ENCODE measurements around the gene DSCAML1.
"Not testable (repeated sequence)": the region's sequence is repeated elsewhere in the genome, so short reads cannot be mapped to it uniquely, and the experiment has no call there.

DSCAML1 gene

DNA sequence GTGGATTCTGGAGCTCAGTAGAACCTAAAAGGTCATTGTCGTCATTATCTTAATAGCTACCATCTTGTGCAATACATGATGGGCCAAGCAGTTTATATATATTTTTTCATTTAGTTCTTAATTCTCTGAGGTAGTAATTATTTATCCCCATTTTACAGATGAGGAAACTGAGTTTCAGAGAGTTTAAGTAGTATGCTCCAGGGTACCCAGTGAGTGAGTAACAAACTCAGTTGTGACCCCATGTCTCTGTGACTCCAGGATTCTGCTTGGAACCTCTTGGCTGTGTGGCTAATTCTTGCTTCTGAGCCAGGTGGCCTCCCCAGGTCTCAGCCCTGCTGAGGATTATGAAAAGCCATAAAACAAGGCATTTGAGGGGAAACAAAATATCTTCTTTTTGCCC lies 386.8 kb downstream of the DSCAML1 start:
- DNase-seq (ENCODE audit: low read depth in 2 of 2), result no peak

DNA sequence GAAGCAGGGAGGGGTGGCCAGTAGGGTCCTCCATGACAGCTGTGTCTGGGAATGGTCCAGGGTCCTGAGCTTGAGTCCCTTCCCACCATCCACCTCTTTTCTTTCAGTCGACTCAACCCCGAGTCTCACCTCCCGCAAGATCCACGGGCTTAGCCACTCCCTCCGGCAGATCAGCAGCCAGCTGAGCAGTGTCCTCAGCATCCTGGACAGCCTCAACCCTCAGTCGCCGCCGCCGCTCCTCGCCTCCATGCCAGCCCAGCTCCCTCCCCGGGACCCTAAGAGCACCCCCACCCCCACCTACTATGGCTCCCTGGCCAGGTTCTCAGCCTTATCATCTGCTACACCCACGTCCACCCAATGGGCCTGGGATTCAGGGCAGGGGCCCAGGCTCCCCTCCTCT lies 387.5 kb downstream of the DSCAML1 start:
- DNase-seq (ENCODE audit: low read depth in 2 of 2), result no peak

- no peak for DNase-seq (ENCODE audit: low read depth in 2 of 2)
These were observed 388.7 kb downstream of the DSCAML1 start for GRCh38 chr11:117408356-117408755.

GRCh38 chr11:117407016-117407415 lies 390.0 kb downstream of the DSCAML1 start:
- no peak for DNase-seq (ENCODE audit: low read depth in 2 of 2)

DNA sequence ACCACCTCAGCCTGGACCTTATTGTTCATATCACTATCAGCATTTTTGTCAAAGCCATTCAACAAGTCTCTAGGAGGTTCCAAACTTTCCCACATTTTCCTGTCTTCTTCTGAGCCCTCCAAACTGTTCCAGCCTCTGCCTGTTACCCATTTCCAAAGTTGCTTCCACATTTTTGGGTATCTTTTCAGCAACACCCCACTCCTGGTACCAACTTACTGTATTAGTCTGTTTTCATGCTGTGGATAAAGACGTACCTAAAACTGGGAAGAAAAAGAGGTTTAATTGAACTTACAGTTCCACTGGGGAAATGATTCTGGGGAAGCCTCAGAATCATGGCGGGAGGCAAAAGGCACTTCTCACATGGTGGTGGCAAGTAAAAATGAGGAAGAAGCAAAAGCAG lies 391.1 kb downstream of the DSCAML1 start:
- not testable (repeated sequence) for DNase-seq (ENCODE audit: low read depth in 2 of 2)

DNA sequence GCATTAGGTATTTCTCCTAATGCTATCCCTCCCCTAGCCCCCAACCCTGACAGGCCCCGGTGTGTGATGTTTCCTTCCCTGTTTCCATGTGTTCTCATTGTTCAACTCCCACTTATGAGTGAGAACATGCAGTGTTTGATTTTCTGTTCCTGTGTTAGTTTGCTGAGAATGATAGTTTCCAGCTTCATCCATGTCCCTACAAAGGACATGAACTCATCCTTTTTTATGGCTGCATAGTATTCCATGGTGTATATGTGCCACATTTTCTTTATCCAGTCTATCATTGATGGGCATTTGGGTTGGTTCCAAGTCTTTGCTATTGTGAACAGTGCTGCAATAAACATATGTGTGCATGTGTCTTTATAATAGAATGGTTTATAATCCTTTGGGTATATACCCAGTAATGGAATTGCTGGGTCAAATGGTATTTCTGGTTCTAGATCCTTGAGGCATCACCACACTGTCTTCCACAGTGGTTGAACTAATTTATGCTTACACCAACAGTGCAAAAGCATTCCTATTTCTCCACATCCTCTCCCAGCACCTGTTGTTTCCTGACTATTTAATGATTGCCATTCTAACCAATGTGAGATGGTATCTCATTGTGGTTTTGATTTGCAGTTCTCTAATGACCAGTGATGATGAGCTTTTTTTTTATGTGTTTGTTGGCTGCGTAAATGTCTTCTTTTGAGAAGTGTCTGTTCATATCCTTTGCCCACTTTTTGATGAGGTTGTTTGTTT lies 397.7 kb downstream of the DSCAML1 start:
- DNase-seq (ENCODE audit: low read depth in 2 of 2), result not testable (repeated sequence)

- not testable (repeated sequence) for DNase-seq (ENCODE audit: low read depth in 2 of 2)
These were observed 398.4 kb downstream of the DSCAML1 start for GRCh38 chr11:117398618-117399017.

DNA sequence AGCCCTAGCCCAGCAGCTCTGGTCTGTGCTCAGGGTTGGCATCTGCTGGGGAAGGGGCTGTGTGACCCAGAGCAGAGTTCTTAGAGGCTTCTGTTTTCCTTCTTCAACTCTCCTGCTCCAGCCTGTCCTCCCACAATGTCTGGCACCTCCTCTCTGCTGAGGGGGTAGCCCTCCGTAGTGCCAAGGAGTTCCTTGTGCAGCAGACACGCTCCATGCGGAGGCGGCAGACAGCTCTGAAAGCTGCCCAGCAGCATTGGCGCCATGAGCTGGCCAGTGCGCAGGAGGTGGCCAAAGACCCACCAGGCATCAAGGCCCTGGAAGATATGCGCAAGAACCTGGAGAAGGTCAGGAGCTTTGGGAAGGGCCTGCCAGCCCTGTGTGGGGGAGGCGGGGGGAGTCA lies 400.0 kb downstream of the DSCAML1 start:
- no peak for DNase-seq (ENCODE audit: low read depth in 2 of 2)

DNA sequence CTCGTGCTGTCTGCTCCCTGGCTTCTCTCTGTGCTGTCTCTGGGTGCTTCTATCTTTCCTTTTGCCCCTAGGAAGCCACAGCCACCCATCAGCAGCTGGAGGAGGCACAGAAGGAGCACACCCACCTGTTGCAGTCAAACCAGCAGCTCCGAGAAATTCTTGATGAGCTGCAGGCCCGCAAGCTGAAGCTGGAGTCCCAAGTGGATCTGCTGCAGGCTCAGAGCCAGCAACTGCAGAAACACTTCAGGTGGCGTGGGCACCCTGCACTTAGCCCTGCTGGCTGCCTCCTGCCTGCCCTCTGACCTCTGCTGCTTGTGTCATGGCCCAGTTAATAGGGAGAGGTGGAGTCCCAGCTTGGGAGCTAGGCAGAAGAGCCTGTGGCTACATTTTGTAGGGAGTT lies 401.5 kb downstream of the DSCAML1 start:
- no peak for DNase-seq (ENCODE audit: low read depth in 2 of 2)

GRCh38 chr11:117394221-117394925 lies 402.6 kb downstream of the DSCAML1 start:
- DNase-seq (ENCODE audit: low read depth in 2 of 2), result no peak

- DNase-seq (ENCODE audit: low read depth in 2 of 2), result no peak
These were observed 404.0 kb downstream of the DSCAML1 start for GRCh38 chr11:117392979-117393378.

DNA sequence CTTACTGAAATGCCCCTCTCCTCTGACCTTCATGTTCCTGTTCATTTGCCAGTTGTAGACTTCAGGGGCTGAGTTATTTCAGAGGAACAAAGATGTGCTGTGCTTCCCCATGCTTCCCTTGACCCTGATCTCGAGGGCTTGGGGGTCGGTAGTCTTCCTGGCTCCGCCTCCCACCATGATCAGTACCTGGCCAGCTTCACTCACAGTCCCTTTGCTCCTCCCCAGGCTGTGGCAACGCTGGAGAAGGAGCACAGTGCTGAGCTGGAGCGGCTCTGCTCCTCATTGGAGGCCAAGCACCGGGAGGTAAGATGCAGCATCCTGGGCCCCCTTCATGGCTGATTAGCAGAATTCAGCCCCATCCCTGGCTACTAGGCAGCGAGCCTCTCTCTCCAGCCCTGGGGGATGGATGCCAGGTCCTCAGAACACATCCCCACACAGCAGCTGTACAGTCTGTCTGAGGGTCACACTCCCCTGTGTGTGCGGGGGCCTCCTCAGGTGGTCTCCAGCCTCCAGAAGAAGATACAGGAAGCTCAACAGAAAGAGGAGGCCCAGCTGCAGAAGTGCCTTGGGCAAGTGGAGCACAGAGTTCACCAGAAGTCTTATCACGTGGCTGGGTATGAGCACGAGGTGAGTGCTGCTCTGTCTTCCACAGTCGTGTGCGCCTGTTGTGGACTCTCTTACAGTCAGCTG lies 404.9 kb downstream of the DSCAML1 start:
- DNase-seq (ENCODE audit: low read depth in 2 of 2), result no peak

DNA sequence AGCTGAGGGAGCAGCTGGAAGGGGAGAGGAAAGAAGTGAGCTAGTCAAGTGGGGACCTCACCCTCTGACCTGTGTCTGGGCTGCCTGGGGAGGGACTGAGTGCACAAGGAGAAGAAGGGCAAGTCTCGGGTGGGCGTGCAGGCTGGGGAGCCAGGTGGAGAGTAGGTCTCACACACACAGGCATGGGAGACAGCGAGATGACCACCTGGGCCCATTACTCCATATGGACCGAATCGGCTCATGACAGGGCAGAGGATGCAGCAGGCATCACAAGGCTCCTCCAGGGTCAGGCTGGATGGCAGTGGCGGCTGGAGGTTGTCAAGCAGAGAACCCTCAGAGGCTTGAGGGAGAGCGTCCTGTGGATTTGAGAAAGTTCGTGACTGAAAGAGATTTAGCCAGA lies 405.8 kb downstream of the DSCAML1 start:
- no peak for DNase-seq (ENCODE audit: low read depth in 2 of 2)

DNA sequence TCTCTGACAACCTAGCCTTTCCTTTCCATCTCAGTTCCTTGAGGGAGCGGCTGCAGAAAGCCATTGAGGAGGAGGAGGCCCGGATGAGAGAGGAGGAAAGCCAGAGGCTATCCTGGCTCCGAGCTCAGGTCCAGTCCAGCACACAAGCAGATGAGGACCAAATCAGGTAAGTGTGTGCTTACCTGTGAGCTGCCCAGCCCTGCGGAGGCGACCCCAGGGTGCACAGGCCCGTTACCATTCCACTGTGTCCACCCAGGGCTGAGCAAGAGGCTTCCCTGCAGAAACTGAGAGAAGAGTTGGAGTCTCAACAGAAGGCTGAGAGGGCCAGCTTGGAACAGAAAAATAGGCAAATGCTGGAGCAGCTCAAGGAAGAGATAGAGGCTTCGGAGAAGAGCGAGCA lies 406.3 kb downstream of the DSCAML1 start:
- DNase-seq (ENCODE audit: low read depth in 2 of 2), result no peak

- DNase-seq (ENCODE audit: low read depth in 2 of 2), result no peak
These were observed 408.8 kb downstream of the DSCAML1 start for GRCh38 chr11:117387992-117388755.

GRCh38 chr11:117385906-117386305 lies 411.1 kb downstream of the DSCAML1 start:
- DNase-seq (ENCODE audit: low read depth in 2 of 2), result no peak

DNA sequence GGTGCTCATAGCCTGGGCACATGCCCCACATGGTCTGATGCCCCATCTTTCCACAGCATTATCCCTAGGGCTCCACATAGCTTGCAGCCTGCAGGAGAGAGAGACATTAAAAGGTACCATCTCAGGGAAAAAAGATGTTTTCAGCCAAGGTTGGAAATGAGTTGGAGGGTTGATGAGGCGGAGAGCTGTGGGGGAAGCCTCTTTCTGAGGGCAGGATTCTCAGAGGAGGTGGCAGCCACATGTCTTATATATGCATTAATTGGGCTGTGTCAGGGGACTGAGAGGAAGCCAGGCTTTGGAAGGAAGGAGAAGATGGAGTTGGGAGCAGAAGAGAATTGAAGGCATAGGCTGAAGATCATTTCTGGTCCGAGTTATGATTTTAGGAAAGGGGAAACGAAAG lies 411.5 kb downstream of the DSCAML1 start:
- DNase-seq (ENCODE audit: low read depth in 2 of 2), result no peak

- DNase-seq (ENCODE audit: low read depth in 2 of 2), result no peak
These were observed 413.0 kb downstream of the DSCAML1 start for GRCh38 chr11:117384045-117384444.

GRCh38 chr11:117382746-117383145 lies 414.3 kb downstream of the DSCAML1 start:
- DNase-seq (ENCODE audit: low read depth in 2 of 2), result no peak

DNA sequence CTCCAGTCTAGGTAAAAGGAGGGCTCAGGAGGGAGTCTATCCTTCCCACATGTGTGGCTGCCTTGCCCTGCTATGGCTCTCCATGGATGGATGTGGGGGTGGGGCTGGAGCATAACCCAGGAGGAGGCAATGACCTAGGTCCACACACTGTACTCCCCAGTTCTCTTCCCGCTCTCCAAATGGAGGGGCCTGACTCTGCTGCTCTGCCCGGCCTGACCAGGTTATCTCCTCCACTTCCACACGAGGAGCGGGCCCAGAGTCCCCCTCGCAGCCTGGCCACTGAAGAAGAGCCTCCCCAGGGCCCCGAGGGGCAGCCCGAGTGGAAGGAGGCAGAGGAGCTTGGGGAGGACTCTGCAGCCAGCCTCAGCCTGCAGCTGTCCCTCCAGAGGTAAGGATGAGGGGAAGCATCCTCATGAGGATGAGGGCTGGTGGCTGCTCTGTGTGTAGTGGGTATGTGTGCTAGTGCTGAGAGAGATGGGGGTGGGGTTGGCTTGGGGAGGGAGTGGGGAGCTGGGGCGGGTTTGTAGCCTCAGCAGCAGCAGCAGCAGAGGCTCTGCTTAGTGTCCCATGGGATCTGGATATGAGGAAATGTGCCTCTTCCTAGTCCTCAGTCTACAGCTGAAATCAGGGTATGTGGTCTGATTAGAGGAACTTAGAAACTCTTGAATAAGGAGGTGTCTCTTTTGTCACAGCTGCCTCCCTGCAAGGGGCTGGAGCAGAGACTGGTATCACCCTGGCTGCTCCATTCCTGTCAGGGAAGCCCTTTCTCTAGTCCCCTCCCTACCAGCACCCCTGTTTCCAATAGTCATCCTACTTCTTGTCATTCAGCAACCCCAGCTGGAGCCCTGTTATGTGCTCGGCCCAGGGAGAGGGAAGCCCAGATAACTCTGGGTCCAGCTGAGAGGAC lies 415.3 kb downstream of the DSCAML1 start:
- no peak for DNase-seq (ENCODE audit: low read depth in 2 of 2)

DNA sequence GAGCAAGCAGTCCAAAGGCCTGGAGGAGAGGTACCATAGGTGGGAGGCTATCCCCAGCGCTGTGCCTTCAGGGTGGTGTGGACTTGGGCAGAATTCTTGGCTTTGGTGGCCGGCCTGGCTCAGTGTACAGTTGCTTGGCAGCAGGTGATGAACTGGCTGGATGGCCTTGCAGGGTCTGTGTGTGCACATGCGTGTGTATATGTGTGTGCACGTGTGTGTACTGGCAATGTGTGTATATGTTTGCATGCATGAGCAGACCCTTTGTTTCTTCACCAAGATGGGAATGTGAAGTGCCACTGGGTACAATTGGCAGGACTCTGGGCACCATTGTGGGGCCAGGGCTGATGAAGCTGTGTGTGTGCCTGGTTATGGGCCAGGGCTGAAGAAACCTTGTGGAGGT lies 416.3 kb downstream of the DSCAML1 start:
- DNase-seq (ENCODE audit: low read depth in 2 of 2), result no peak
